NCI-H226 (cell line): ENCODE results near the gene U2AF2.

Source experiments
- DNase-seq: peaks from one replicate; pipeline ENCODE4 v3.0.0-alpha.2; 2015

The U2AF2 gene

DNA sequence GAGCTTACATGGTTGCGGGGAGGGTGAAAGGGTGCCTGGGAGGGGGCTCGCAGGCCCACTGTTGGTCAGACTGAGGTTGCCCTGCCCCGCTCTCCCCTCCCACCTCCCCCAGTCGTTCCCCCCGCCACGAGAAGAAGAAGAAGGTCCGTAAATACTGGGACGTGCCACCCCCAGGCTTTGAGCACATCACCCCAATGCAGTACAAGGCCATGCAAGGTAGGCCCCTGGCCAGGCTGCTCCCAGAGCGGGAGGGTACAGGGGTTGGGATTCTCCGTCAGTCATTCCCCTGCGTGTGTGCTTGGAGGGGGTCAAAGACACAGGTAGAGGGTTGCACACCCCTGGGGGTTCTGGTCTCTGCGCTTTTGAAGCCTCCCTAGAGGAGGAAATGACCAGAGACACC is 5.6 kb downstream of the U2AF2 start:
- DNase-seq: no peak

DNA sequence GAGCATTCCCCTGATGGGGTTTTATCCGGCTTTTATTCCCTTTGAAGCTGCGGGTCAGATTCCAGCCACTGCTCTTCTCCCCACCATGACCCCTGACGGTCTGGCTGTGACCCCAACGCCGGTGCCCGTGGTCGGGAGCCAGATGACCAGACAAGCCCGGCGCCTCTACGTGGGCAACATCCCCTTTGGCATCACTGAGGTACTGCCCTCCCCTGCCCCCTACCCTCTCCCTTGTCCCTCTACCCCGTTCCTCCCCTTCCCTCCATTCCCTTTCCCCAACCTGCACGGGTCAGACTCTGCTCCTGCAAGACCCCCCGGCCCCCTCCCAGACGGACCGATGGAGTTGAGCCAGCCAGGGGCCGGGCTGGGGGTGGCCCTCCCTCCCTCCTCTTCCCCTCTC is 6.2 kb downstream of the U2AF2 start:
- DNase-seq: no peak

DNA sequence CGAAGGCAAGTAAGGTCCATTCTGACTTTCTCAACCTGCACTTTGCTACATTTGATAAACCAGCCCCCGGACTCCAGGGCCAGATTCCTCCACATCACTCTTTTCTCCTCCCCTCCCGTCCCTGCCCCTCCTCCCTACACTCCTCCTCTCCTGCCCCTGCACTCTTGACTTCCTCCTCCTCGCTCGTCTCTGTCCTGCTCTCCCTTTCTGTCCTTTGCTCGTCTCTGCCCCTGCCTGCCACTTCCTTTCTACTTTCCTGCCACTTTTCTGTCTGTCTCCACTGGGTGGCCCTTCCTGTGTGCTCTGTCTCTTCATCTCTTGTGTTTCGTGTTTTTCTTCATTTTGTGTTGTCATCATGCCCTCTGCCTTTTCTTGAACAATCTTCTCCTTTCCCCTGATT is 7.0 kb downstream of the U2AF2 start:
- no peak for DNase-seq

DNA sequence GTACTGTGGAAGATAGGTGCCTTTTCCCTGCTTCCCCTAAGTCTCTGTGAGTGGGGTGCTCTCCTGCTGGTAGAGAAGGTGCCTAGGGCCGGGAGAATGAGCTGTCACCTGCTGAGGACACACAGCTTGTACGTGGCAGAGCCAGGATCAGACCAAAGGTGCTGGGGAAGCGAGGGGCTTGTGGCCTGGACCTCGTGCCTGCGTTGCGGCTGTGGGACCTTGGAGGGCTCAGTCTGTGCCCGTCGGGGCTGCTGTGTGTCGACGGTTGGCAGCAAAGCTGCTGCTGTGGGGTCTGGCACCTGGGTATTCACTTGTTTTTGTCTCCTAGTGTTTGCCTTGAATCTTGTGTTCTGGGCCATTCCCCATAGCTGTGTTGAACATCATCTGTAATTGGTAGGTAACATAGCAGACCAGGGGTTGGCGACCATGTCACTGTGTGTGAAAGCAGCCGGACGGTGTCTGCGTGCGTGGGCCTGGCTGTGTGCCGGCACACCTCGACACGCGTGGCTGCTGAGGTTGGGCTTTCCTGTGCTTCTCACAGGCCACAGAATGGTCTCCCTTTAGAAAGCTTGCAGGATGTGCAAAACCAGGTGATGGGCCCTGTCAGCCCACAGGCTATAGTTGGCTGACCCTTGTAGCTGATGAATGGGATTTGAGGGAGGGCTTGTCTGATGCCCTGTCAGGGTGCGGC is 9.2 kb downstream of the U2AF2 start:
- DNase-seq: no peak

DNA sequence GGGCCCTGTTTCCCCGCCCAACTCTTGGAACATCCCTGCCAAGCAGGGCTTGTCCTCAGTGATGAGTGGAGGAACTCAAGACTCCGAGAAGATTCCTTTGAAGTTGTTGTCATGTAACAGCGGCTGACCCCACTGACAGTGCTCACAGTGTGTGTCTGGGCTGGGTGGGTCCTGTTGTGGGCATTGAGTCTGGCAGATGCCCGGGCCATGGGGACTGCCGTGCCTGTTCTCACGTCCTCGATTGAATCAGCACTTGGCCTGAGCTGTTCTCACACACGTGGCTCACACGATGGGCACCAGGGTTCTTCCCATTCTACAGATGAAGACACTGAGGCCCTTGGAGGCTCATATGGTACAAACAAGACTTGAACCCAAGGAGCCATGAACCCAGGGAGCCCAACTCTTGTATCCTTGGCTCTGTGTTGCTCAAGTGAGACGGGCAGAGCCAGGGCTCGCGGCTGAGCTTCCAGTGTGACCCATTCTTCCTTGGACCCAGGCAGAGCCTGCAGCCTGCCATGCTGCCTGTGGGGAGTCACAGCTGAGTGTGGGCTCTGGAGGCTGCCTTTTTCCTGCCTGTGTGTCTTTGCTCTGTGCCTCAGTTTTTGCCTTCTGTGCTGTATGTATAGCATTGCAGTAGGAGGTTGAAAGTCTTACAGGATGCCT is 11.6 kb downstream of the U2AF2 start:
- no peak for DNase-seq

DNA sequence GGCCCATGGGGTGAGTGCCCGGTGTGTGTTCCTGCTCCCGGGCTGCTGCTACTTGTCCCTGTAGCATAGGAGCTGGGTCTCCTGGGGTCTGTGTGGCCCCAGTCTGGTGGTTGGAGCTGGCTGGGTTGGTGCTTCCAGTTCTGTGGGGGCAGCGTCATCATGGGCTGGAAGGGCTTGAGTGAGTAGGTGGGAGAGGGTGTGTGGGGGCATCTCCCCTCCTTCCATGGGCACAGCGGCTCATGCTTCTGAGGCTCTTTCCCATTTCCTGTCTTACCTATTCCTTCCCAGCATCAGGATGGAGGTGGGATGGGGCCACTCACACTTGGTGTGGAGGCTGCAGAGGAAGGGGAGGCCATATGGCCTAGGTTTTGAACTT is 12.2 kb downstream of the U2AF2 start:
- DNase-seq: no peak

DNA sequence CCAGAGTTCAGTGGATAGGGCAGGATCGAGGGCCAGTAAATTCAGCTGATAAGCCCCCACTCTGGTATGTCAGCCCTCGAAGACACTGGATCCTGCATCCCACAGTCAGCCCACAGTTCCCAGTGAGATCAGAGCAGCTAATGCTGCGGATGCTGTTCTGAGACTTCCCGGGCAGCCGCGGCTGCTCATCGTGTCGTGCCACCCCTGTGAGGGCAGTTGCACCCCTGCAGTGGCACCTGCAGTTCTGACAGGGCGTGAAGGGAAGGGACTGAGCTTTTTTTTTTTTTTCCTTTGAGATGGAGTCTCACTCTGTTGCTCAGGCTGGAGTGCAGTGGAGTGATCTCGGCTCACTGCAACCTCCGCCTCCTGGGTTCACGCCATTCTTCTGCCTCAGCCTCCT is 12.7 kb downstream of the U2AF2 start:
- DNase-seq: no peak

DNA sequence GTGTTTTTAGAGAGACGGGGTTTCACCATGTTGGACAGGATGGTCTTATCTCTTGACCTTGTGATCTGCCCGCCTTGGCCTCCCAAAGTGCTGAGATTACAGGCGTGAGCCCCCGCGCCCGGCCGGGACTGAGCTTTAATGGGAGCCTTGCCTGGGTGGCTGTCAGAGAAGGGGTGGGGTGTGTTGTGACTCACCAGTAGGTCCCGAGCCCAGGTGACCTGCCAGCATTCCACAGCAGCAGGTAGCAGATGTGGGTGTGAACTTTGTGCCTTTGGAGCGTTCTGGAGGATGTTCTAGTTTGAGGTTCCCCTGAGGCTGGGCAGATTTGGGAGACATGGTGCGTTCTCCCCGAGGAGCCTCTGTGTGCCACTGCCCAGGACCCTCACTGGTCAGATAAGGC is 13.1 kb downstream of the U2AF2 start:
- DNase-seq: no peak

DNA sequence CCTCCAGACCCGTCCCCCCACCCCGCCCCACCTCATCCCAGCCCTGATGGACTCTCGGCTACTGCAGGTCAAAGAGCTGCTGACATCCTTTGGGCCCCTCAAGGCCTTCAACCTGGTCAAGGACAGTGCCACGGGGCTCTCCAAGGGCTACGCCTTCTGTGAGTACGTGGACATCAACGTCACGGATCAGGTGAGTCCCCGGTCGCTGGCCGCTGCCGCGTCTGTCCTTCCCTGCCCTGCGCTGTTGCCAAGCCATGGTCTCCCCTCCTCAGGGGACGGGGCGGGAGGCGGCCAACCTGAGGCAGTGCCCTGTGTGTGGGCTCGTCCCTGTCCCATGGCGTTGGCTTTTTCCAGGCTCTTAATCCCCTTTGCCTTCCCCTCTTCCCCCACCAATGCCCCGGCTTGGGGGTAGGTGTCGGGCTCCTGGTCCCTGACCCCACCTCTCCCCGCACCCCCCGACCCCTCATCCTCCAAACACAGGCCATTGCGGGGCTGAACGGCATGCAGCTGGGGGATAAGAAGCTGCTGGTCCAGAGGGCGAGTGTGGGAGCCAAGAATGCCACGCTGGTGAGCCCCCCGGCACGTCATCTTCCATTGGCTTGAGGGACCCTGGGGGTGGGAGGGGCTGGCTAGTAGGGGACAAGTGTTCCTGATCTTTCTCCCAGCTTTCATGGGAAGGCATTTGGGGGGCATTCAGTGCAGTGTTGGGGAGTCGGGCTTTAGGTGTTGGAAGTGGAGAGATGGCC is 13.9 kb downstream of the U2AF2 start:
- no peak for DNase-seq

DNA sequence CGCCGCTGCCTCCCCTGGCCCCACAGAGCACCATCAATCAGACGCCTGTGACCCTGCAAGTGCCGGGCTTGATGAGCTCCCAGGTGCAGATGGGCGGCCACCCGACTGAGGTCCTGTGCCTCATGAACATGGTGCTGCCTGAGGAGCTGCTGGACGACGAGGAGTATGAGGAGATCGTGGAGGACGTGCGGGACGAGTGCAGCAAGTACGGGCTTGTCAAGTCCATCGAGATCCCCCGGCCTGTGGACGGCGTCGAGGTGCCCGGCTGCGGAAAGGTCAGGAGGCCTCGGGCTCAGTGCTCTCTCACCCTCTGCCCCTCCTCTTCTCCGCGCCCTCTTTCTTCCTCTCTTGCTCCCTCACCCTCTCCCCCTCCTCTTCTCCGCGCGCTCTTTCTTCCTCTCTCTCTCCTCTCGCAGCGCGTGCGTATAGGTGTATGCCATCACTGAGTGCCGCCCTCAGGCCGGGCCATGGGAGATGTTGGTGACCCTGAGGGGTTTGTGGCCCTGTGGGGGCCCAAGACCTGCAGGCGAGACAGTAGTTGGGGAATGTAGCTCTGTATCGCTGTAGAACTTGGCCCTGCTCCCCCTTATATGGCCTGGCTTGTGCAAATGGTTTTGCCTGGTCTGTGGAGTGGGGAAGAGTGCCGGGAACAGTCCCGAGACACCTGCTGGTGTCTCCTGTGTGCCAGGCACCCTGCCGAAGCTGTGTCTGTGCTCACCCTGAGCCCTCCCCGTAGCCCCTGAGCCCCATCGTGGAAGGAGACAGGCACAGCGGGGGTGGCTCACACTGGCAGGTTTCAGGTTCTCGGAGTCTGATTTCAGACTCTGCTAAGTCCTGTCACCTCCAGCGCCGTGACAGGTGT is 14.8 kb downstream of the U2AF2 start:
- DNase-seq: no peak

DNA sequence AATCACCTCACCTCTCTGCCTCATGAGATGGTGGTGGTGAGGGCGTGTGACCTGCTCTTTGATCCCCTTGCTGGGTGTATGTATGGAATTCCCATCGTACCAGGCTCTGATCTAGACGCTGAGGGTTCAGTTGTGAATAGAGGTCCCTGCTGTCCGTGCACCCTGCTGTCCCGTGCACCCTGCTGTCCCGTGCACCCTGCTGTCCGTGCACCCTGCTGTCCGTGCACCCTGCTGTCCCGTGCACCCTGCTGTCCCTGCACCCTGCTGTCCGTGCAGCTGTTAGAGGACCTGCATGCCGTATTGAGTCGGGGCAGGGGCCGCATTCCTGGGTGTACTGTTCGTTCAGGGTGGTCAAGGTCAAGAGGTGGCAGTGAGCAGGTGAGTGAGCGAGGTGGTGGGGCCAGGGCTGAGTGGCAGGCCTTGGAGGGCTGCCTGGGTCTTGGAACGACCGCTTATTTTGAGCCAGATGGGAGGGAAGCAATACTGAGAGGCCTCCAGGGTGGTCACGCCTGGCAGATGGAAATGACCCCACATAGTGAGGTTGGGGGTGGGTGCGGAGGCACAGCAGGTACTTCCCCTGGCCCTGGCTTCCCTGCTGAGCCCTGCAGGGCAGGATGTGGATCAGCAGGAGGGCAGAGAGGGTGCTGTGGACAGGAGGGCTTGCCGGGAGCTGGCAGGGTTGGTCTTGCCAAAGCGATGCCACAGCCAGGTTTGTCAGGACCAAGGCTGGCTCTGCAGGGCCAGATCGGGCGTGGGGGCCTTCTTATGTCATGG is 15.6 kb downstream of the U2AF2 start:
- DNase-seq: peak; percentile 40

DNA sequence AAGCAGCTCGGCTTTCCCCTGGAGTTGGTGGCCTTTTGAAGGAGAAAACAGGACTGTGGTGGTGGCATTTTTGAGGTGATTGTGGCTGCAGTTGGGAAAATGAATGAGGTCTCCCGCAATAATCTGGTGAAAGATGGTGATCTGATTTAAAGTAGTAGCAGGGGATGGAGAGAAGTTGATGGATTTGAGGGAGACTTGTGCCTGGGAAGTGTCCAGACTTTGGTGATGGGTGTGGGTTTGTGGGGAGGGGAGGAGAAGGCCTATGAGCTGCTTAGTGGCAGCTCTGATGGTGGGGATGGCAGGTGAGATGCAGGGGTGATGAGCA is 16.2 kb downstream of the U2AF2 start:
- no peak for DNase-seq

DNA sequence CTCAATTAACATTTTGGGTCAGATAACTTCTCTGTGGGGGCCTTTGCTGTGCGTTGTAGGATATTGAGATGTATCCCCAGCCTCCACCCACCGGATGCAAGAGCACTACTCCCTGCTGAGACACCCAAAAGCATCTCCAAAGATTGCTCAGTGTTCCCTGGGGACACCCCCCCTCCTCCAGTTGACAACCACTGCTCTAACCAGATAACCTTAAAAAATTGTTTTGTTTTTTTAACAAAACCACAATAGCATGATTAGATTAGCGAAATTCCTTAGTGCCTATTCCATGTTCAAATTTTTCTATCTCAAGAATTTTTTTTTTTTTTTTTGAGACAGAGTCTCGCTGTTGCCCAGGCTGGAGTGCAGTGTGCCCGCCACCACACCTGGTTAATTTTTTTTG is 17.6 kb downstream of the U2AF2 start:
- DNase-seq: peak; percentile 32

DNA sequence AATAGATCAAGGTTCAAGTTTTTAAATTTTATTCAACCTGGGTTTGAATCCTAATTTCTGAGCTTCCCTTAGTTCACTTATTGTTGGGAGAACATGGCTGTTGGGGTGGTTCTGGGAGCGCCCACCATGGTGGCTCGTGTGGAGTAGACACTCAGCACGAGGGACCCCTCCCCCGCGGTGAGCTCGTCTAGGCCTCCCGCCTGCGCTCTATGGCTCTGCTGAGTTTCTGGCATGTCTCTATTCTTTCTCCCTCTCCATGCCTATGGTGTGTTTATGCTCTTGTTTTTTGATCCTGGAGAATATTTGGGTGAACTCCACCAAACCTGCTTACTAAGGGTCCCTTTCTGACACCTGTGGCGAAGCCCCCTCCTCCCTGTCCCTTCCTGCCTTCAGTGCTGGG is 18.6 kb downstream of the U2AF2 start:
- DNase-seq: no peak

DNA sequence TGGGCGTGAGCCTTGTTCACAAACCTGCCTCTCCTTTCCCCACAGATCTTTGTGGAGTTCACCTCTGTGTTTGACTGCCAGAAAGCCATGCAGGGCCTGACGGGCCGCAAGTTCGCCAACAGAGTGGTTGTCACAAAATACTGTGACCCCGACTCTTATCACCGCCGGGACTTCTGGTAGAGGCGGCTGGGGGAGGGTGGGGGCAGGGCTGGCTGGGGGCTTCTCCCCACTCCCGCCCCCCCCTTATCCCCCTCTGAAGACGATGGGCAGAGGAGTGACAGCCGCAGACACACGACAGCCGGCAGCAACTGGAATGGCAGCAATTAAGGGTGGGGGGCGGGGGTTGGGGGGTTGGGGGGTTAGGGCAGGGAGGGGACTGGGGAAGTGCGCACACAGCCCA is 19.1 kb downstream of the U2AF2 start:
- no peak for DNase-seq

DNA sequence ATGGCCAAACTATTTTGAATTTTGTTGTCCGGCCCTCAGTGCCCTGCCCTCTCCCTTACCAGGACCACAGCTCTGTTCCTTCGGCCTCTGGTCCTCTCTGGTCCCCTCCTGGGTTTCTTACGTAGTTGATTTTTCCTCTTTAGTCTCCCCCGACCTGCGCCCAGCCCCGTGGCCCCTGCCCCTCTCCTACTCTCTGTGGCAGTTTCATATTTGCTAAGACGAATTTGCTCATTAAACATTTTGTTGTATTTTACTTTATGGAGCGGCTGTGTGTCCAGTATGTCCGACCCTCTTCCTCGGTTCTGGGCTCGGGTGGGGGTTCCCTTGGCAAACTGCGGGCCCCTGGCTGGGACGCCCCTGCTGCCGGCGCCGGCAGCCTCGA is 19.6 kb downstream of the U2AF2 start:
- DNase-seq: no peak

DNA sequence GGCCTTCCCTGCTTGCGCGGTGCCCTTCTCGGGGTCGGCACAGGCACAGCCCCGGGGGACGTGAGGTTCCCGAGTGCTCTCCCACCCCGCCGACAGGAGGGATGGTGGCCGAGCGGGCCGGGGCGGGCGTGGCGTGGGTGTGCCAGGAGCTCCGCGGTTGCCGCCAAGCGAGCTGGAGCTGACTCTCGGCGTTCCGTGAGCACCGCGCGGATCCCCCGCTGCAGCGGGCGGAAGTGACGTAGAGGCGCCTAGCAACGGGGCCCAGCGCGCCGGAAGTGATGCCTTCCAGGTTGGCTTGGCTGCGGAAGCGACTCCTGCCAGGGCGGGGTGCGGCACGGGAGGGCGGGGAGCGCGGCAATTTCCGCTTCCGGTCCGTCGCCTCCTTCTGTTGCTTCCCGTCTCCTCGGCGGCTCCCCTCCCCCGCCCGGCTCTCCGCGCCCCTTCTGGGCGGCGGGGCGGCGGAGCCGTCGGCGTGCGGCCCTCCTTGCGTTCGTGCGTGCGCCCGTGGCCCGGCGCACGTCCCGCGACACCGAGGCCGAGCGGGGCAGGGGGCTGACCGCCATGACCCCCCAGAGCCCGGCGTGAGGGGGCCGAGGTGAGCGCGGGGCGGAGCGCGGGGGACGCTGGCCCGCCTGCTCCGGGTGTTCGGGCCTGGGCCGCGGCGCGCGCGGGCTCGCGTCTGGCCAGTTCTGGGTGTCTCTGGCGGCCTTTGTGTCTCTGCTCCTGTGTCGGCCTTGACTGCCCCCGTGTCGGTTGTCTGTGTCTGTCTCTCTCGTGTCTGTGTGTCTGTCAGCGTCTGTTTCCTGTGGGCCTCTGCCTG is 20.2 kb downstream of the U2AF2 start, which contains the start of gene EPN1:
Gene EPN1 (plus strand): TSS at position 386 of the 820 bp plus-strand sequence. CDS start 3,402 bp downstream, outside the sequence.
- DNase-seq: peak; percentile 99

DNA sequence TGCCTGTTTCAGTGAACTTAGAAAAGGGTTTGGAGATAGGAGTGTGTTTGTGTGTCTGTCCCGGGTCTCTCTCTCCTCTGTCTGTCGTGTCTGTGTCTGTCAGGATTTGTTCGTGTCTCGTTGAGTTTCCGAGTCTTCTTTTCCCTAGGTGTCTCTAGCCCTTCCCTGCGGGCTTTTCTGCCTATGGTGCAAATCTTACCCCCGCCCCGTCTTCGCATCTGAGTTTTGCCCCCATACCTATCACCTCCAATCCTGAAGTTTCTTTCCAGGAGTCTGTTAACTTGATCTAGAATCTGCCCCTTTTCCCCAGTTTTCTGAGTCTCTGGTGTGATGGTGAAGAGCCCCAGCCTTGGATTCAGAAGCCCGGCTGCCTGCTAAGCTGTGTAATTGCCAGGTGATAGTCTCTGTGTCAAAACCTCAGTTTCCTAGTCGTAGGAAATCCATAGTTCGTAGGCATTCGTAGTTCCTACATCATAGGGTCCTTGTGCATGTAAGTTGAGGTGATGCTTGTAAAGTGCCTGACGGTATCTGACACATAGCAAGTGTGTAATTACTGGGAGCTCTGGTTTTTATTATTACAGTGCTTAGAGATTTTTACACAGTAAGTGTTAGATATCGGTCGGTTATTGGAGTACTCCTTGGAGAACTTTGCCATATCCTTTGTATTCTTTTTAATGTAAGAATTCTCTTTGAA is 21.0 kb downstream of the U2AF2 start:
- no peak for DNase-seq

DNA sequence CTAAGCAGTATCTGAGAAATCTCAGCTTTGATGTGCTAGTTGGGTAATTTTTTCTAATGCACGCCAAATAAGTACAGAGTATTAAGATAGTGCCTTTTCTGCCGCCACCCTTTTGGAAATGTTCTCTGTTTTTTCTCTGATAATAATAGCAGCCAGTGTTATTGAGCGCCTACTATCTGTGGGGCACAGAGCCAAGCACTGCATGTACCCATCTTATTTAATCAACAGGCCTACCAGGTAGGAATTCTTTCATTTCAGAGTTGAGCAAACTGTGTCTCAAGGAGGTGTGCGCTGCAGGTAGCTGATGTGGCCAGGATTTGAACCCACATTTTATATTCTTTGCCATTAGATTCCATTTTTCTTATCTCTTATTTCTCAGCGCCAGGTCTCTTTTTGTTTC is 21.5 kb downstream of the U2AF2 start:
- DNase-seq: no peak

DNA sequence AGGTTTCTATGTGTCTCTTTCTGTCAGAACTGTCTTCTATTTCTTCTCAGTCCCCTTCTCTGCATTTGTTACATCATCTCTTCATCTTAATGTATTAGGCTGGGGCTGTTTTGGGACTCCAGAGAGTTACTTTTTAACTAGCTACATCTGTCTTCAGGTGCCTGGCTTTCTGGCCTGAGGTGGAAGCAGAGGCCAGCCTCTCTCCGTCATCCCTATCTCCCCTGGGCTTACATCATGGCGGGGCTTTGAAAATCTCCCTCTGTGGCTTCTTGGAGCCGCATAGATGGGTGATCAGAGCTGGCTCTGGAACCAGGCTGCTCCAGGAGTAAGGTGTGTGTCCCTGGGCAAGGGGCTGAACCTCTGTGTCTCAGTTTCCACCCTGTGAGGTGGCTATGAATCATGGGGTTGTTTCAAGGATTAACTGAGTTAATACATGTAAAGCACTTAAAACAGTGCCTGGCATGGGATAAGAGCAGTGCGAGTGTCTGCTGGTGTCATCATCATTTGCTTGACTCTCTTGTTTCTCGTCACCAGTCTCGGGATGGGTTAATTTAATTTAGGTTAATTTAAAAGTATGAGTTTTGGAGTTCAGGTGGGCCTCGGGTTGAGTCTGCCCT is 22.2 kb downstream of the U2AF2 start:
- DNase-seq: no peak
